GM18505 (cell line): Measurements from ENCODE around the gene SELENBP1.
"Not testable (repeated sequence)": the region's sequence is repeated elsewhere in the genome, so short reads cannot be mapped to it uniquely, and the experiment has no call there.

ENCODE experiments used
- ATAC-seq: cut with Tn5 transposase; IDR thresholded peaks from one replicate; pipeline ENCODE4 v1.9.1; 2021; ENCODE audit not compliant: unreplicated experiment
- POLR2A ChIP-seq: IDR thresholded peaks from 4 replicates; pipeline ENCODE4 v1.6.1; 2011; ENCODE audit warnings: borderline replicate concordance; ENCODE audit not compliant: insufficient read depth, insufficient read length; ENCODE audit errors: extremely low read depth

Gene SELENBP1

DNA sequence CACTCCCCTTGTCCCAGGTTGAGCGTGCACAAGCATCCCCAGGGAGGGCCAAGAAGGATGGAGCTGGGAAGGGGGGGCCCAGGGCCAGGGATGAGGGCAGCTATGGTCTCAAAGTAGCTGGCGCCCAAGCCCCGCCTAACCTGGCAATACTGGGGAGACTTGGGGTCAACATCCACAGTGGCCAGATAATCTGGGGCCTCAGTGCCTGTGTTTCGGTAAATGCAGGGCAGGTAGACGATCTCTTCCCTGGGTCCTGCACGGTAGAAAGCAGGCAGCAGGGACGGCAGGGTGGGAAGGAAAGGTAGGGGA, 3.2 kb downstream of the SELENBP1 start:
- no peak for TF ChIP-seq POLR2A
- no peak for ATAC-seq

DNA sequence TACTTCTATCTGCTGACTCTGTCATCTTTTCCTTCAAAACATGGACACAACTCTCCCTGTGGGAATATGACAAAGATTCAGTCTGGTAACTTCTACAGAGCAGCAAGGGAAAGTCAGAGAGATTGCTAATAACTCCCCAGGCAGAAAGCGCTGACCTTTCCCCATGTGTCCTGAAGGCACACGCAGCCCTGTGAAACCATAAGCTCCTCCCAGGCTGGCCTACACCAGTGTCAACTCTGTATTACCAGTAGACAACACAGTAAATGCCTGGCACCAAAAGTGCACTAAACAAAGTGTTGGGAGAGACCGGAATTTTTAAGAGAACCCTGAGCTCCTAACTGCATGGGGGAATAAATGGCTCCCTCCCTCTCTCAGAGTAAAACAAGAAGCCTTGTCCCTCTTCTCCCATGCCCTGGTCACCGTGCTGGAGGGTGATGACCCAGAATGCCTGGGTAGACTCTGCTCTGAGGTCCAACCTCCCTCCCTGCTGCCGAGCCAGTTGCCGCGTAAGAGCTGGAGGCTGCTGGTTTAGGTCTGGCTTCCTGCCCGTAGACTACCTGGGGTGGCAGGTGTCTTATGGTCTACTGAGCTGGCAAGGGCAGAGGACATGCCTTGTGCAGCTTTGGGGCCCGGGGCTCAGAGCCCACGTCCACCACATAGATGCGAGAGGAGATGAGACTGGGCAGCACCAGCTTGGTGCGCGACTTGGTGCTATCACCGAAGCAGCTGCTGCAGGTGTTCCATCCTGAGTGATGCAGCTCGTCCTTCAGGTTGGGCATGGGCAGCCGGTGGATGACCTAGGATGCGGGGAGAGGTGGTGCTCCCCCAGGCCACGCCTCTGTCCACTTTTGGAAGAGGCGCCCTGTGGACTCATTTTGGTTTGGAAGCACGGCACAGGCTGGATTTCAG, 3.9 kb downstream of the SELENBP1 start:
- TF ChIP-seq POLR2A: no peak
- ATAC-seq: no peak

DNA sequence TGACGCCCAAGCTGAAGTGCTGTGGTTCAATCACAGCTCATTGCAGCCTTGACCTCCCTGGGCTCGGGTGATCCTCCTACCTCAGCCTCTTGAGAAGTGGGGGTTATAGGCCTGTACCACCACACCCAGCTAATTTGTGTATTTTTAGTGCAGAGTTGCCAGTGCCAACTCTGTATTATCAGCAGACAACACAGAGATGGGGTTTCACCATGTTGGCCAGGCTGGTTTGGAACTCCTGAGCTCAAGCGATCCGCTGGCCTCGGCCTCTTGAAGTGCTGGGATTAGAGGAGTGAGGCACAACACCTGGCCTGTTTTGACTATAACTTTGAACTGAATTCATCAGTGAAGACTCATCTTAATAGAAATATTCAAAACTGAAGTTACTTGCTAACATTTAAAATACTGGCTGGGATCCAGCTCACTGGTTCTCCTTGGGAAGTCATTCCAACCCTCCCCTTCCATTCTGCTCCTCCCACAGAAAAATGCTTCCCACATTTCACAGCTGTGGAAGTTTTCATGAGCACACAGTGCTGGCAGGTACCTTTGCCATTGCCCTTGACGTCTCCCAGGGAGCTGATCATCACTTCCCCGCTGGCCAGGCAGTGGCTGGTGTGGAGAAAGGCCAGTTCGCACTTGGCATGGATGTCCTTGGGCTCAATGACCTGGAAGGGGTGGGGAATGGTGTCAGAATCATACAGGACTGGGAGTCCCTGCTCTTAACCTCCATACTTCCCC, 4.7 kb downstream of the SELENBP1 start:
- no peak for TF ChIP-seq POLR2A
- ATAC-seq: no peak

DNA sequence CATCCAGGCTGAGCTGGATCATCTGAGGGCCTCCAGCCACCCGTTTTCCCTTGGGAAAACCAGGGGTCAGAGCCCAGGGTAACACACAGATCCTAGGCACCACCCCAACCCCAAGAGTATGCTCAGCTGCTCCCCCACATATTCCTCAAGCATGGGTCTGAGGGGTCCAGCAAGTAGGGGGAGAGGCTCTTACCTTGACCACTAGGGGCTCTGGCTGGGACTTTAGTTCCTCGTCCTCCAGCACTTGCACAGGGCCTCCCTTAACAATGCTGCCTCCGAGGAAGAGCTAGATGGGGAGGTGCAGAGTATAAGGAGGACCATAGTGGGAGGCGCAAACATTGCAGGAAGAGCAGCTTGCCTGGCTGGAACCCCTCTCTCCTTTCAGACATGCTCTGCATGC, 7.5 kb downstream of the SELENBP1 start:
- no peak for TF ChIP-seq POLR2A
- ATAC-seq: no peak

DNA sequence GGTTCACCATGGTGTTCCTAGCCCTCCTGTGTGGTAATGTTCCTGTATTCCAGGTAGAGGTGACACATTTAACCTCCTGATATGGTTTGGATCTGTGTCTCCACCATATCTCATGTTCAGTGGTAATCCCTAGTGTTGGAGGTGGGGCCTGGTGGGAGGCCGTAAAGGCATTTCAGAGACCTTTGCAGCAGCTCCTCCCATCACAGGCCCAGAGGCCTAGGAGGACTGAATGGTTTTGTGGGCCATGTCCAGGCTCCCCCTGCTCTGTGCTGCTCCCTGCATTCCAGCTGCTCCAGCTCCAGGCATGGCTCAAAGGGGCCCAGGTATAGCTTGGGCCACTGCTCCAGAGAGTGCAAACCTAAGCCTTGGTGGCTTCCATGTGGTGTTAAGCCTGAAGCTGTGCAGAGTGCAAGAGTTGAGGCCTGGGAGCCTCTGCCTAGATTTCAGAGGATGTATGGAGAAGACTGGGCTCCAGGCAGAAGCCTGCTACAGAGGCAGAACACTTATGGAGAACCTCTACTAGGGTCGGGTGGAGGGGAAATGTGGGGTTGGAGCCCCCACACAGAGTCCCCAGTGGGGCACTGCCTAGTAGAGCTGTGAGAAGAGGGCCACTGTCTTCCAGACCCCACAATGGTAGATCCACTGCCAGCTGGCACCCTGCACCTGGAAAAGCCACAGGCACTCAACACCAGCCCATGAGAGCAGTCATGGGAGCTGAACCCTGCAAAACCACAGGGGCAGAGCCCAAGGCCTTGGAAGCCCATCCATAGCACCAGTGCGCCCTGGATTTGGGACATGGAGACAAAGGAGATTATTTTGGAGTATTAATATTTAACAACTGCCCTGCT, 10.0 kb downstream of the SELENBP1 start:
- ATAC-seq: no peak
- TF ChIP-seq POLR2A: no peak

DNA sequence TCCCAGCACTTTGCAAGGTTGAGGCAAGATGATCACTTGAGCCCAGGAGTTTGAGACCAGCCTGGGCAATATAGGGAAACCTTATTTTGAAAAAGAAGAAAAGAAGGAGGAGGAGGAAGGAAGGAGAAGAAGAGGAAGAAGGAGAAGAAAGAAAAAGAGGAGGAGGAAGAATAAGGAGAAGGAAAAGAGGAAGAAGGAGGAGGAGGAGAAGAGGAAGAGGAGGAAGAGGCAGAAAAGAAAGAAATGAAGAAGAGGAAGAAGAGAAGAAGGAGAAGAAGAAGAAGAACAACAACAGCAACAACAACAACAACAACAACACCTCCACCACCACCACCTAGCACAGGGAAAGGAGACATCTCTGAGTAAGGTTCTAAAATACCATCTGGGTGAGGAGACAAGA, 10.6 kb downstream of the SELENBP1 start:
- no peak for ATAC-seq
- TF ChIP-seq POLR2A: no peak

DNA sequence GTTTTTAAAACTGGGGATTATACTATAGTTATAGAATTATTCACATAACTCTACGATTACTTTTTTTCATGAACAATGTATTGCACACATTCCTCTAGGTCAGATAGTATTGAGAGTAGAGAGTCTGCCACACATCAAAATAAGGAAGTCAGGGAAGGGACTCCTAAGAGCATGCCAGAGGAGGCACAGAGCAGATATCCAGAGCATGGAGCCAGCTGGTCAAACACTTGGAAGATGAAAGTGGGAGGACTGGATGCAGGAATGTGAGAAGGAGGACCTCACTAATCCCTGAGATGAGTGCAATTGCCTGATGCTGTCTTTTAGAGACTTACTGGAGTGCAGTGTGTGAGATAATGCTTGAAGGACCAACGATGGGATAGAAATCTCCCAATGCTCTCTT, 15.8 kb downstream of the SELENBP1 start:
- TF ChIP-seq POLR2A: no peak
- ATAC-seq: no peak

DNA sequence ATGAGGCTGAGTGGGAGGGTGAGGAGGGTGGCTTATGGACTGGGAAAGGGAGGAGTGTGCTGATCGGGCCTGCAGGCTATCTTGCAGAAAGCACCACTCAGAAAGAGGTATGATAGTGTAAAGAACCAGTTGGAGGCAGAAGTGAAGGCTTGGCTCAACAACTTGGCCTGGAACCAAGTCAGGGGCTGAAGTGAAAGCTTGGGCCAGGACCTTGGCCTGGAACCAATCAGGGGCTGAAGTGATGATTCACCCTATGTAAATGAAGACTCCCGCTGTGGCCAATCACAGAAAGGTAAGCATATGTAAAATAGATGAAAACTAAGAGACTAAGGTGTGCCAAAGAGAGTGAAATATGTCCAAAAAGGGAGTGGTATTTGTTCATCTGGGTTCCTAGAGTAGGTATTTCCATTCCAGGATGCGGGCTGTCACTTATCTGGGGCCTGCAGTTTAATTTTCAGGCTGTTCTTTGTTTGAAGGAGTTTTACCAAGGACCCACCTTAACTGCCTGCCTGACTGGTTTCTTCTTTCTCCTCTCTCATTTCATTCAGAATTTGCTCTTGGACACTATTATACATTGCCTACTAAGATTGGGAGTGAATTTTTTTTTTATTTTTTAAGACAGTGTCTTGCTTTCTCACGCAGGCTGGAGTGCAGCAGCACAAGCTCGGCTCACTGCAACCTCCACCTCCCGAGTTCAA, 20.3 kb downstream of the SELENBP1 start:
- TF ChIP-seq POLR2A: no peak
- no peak for ATAC-seq

DNA sequence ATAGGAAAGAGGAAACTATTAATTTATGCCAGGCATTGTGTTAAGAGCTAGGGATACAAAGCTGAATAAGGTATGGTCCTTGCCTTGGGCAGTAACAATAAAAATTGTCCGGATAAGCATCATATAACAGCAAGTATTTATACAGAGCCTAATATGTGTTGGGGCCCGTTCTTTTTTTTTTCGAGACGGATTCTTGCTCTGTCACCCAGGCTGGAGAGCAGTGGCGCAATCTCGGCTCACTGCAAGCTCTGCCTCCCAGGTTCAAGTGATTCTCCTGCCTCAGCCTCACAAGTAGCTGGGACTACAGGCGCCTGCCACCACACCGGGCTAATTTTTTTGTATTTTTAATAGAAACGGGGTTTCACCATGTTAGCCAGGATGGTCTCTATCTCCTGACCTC, 22.2 kb downstream of the SELENBP1 start:
- ATAC-seq: not testable (repeated sequence)

DNA sequence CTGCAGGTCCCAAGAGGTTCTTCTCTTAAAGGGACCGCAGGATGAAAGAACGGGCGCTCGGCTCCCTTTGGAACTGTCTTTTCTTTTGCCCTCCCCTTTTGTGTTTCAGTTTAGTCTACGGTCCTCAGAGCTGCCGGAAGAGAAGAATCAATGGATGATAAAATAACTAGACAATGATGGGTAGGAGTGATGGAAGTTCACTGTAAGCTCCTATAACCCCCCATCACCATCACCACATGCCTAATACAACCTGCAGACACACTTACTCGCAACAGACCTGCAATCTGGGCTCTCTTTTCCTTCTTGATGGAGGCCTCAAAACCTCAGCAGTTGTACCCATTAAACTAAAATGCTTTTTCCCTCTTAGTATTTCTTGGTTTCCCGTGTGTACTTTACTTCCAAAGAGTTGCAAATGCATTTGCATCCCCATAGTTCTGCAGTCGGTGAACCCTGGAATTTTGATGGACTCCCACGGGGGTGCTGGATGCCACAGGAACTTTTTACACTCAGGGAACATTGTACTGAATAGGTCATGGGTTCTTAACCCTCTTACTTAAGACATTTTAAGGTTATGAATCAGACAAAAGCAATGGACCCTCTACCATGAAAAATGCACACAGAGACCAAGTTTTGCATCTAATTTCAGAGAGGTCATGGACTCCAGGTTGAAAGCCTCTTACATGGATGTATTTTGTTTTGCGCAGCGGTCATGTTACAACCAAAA, 24.8 kb downstream of the SELENBP1 start:
- no peak for TF ChIP-seq POLR2A
- peak; percentile 8 for ATAC-seq

DNA sequence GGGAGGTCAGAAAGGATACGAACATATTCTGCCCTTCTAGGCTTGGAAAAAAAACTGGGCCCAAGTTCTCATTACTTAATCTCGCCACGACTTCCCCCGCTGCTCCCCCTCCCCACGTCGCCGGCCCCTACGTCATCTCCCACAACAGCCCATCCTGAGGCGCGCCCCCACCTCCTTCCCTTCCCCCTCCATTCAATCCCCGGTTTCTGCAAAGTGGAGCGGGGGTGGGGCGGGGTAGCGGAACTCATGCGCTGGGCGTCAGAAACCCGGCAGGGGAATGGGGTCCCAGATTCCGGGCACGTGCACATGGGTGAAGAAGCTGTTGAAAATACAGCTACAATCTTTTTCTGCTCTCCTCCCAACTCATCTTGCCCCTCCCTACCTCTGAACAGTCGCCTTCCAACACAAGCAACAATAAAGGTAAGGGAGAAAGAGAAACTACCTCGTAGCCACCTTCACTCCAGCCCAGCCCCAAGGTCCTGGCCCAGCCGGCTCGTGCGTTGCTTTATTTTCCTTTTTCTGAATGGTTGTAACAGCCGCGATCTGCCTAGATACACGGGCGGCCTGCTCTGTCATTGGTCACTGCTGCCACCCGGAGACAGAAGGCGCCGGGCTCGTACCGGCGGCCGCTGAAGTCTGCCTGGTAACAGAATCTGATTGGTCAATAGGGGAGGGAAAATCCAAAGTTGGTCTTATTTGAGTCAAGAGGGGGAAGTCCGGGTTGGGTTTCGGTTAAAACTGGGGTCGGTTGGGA, 25.6 kb downstream of the SELENBP1 start, which contains the start of gene RFX5:
RFX5 (minus strand) TSS at position 484 of the 754 bp plus-strand sequence. CDS start 932 bp downstream, outside the sequence.
- peak; percentile 74 for TF ChIP-seq POLR2A
- ATAC-seq: peak; percentile 92
